WTC11 (cell line): ENCODE measurements around the gene CCDC3.

Experiments used
- ATF1 ChIP-seq: sonication (generic); formaldehyde crosslinking; IDR thresholded peaks from 2 replicates; pipeline ENCODE4 v1.8.1; 2023; ENCODE audit warnings: mild to moderate bottlenecking, moderate library complexity, missing genetic modification reagents
- ATF2 ChIP-seq: sonication (generic); formaldehyde crosslinking; IDR thresholded peaks from 2 replicates; pipeline ENCODE4 v1.8.1; 2022; ENCODE audit warnings: low read depth, missing genetic modification reagents, borderline replicate concordance
- FOXP1 ChIP-seq: sonication (generic); formaldehyde crosslinking; IDR thresholded peaks from 2 replicates; pipeline ENCODE4 v1.8.0; 2022; ENCODE audit warnings: missing genetic modification reagents, mild to moderate bottlenecking, moderate library complexity, borderline replicate concordance
- NR3C1 ChIP-seq: sonication (generic); formaldehyde crosslinking; conservative IDR thresholded peaks from 2 replicates; pipeline ENCODE4 v1.8.1; 2023; ENCODE audit warnings: low read depth, mild to moderate bottlenecking, missing genetic modification reagents
- SP1 ChIP-seq: sonication (generic); formaldehyde crosslinking; conservative IDR thresholded peaks from 2 replicates; pipeline ENCODE4 v1.8.1; 2022; ENCODE audit warnings: missing genetic modification reagents
- TCF7 ChIP-seq: sonication (generic); formaldehyde crosslinking; IDR thresholded peaks from 2 replicates; pipeline ENCODE4 v1.8.0; 2022; ENCODE audit warnings: mild to moderate bottlenecking, low read depth, missing genetic modification reagents, moderate library complexity
- ZNF317 ChIP-seq: sonication (generic); formaldehyde crosslinking; IDR thresholded peaks from 2 replicates; pipeline ENCODE4 v1.8.1; 2023; ENCODE audit warnings: low read depth, mild to moderate bottlenecking, moderate library complexity, missing genetic modification reagents, borderline replicate concordance
- TF ChIP-seq, protein P1 (sequence below): fragments of 200-600 bp; IDR thresholded peaks from 2 replicates; pipeline ENCODE4 v1.8.0; 2022; ENCODE audit warnings: antibody characterized with exemption
- TF ChIP-seq, protein P2 (sequence below): sonication (generic); formaldehyde crosslinking; IDR thresholded peaks from 2 replicates; pipeline ENCODE4 v1.8.1; 2022; ENCODE audit warnings: low read depth, mild to moderate bottlenecking, moderate library complexity, missing genetic modification reagents, borderline replicate concordance
- TF ChIP-seq, protein P3 (sequence below): sonication (generic); formaldehyde crosslinking; IDR thresholded peaks from 2 replicates; pipeline ENCODE4 v1.8.1; 2023; ENCODE audit warnings: mild to moderate bottlenecking, missing genetic modification reagents, borderline replicate concordance
- TF ChIP-seq, protein P4 (sequence below): sonication (generic); formaldehyde crosslinking; IDR thresholded peaks from 2 replicates; pipeline ENCODE4 v1.8.0; 2022; ENCODE audit warnings: mild to moderate bottlenecking, missing genetic modification reagents

DNA sequence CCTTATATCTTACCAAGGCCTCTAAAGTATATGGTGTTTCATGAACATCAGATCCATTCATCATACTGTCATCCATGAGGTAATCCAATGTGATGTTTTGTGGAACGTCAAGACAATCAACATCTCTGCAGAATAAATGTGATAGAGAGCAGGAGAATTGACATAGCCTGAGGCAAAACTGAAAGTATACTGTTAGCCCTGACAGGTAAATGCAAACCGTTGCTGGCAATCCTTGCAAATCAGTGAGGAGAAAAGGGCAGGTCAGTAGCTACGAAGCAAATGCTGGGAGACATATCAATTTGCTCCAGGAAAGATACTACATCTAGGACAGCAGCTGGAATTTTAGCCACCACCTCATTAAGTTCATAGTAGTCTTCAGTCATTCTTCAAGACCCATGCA, 4.5 kb upstream of the CCDC3 start:
- TF ChIP-seq ZNF317 (CRISPR knock-in tag) (no peak), FOXP1 (no peak), ATF2 (CRISPR knock-in tag) (no peak), SP1 (CRISPR knock-in tag) (no peak), TCF7 (CRISPR knock-in tag) (no peak), NR3C1 (no peak), ATF1 (no peak)
- TF ChIP-seq, protein P1, sequence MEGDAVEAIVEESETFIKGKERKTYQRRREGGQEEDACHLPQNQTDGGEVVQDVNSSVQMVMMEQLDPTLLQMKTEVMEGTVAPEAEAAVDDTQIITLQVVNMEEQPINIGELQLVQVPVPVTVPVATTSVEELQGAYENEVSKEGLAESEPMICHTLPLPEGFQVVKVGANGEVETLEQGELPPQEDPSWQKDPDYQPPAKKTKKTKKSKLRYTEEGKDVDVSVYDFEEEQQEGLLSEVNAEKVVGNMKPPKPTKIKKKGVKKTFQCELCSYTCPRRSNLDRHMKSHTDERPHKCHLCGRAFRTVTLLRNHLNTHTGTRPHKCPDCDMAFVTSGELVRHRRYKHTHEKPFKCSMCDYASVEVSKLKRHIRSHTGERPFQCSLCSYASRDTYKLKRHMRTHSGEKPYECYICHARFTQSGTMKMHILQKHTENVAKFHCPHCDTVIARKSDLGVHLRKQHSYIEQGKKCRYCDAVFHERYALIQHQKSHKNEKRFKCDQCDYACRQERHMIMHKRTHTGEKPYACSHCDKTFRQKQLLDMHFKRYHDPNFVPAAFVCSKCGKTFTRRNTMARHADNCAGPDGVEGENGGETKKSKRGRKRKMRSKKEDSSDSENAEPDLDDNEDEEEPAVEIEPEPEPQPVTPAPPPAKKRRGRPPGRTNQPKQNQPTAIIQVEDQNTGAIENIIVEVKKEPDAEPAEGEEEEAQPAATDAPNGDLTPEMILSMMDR, result no peak
- TF ChIP-seq, protein P2, sequence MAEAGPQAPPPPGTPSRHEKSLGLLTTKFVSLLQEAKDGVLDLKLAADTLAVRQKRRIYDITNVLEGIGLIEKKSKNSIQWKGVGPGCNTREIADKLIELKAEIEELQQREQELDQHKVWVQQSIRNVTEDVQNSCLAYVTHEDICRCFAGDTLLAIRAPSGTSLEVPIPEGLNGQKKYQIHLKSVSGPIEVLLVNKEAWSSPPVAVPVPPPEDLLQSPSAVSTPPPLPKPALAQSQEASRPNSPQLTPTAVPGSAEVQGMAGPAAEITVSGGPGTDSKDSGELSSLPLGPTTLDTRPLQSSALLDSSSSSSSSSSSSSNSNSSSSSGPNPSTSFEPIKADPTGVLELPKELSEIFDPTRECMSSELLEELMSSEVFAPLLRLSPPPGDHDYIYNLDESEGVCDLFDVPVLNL (CRISPR knock-in tag), result no peak
- TF ChIP-seq, protein P3, sequence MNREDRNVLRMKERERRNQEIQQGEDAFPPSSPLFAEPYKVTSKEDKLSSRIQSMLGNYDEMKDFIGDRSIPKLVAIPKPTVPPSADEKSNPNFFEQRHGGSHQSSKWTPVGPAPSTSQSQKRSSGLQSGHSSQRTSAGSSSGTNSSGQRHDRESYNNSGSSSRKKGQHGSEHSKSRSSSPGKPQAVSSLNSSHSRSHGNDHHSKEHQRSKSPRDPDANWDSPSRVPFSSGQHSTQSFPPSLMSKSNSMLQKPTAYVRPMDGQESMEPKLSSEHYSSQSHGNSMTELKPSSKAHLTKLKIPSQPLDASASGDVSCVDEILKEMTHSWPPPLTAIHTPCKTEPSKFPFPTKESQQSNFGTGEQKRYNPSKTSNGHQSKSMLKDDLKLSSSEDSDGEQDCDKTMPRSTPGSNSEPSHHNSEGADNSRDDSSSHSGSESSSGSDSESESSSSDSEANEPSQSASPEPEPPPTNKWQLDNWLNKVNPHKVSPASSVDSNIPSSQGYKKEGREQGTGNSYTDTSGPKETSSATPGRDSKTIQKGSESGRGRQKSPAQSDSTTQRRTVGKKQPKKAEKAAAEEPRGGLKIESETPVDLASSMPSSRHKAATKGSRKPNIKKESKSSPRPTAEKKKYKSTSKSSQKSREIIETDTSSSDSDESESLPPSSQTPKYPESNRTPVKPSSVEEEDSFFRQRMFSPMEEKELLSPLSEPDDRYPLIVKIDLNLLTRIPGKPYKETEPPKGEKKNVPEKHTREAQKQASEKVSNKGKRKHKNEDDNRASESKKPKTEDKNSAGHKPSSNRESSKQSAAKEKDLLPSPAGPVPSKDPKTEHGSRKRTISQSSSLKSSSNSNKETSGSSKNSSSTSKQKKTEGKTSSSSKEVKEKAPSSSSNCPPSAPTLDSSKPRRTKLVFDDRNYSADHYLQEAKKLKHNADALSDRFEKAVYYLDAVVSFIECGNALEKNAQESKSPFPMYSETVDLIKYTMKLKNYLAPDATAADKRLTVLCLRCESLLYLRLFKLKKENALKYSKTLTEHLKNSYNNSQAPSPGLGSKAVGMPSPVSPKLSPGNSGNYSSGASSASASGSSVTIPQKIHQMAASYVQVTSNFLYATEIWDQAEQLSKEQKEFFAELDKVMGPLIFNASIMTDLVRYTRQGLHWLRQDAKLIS, result no peak
- TF ChIP-seq, protein P4, sequence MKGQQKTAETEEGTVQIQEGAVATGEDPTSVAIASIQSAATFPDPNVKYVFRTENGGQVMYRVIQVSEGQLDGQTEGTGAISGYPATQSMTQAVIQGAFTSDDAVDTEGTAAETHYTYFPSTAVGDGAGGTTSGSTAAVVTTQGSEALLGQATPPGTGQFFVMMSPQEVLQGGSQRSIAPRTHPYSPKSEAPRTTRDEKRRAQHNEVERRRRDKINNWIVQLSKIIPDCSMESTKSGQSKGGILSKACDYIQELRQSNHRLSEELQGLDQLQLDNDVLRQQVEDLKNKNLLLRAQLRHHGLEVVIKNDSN, result no peak
